ENCODE results near the gene ZNF354C.

ZNF354C gene

DNA sequence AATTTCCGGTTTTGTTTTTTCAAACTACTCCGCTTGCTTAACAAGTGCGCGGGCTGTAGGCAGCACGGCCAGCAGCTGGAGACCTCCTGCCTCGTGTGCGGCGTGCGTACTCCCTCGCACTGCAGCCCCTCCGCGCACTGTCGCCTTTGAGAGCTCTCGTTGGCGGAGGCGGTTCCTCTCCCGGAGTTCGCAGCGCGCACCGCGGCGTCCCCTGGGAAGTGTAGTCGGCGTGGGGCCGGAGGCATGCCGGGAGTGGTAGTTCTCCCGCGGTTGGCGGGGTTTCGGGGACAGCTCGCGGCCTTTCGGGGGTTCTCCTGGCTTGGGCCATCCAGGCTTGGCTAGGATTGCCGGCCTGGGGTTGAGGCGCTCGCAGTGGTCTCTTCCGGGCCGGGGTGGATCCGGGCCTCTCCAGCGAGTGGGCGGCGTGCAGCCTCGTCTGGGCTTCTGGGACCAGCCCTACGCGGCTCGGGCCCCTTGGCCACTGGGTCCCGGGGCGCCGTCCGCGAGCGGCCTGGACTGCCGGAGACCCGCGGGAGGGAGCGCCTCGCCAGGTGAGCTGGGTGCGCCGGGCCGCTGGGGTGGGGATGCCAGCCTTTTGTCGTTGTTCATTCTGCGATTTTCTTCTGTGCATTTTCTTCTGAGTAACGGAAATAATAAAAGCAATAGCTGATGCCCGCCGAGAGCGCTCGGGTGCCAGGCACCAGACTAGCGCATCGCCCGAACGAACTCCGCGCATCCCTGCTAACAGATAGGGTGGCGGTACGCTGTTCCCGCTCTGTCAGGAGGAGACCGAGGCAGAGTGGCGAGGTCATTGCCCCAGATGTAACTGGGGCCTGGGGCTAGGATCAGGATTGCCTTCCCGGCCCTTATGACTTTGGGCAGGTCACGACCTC is at the start of gene ZNF354C:
ZNF354C (plus strand) TSS at position 258 of the 893 bp plus-strand sequence. CDS start 1,696 bp downstream, outside the sequence.
- peaks cover 16% of the 10 kb centered on the region for H3K27me3 ChIP-seq (ENCODE audit: insufficient read depth, low read length)
- H3K27ac ChIP-seq (ENCODE audit: low read depth, low read length), result no peak within 1 kb of the TSS
- peak within 1 kb of the TSS; percentile 81 for H3K4me3 ChIP-seq (ENCODE audit: low read depth, low read length)
- peaks cover 37% of the 10 kb centered on the region for H3K36me3 ChIP-seq (ENCODE audit: insufficient read depth, low read length)
- peak within 1 kb of the TSS; percentile 90 for H2AFZ ChIP-seq (ENCODE audit: low read length, unreplicated experiment)
- H3K4me1 ChIP-seq (ENCODE audit: control insufficient read depth, insufficient read depth, low read length, unreplicated experiment), result peaks cover 7% of the 10 kb centered on the region
- H3K79me2 ChIP-seq (ENCODE audit: control insufficient read depth, insufficient read depth, low read length, unreplicated experiment), result peaks cover 26% of the 10 kb centered on the region

DNA sequence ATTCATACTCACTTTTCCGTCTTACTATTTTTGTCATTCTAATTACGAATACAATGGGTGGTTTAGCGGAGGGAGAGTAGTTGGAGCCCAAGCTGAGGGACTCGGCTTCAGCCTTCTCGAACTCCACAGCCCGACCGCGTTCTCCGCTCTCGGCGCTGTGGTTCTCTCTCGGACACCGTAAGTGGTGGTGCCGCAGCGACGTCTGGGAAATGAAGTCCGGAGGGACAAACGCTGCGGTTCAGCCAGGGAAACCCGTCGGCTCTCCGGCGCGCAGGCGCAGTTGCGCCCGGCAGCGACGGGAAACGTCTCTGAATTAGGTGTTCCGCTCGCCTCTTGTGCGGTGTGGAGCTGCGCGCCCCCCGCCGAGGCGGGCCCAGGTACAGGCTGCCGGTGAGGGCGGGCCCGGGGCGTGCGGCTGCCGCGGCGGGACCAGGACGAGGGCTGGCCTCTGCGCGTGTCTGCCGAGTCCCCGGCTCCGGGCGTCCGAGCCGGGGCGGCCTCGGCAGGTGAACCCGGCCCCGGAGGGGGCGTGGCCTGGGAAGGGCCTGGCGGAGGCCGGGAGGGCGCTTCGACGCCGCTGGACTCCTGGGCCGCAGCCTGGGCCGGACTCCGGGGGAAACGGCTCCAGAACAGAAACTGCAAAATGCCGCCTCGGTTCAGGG is 36.5 kb upstream of the ZNF354C start, which contains the start of gene ZNF879:
ZNF879 (plus strand) TSS at position 277 of the 662 bp plus-strand sequence. CDS start 1,201 bp downstream, outside the sequence.
- peak within 1 kb of the TSS; percentile 10; the same call in 1 of the 2 replicates for H3K27ac ChIP-seq (ENCODE audit: low read depth, low read length)
- H3K4me3 ChIP-seq (ENCODE audit: low read depth, low read length), result peak within 1 kb of the TSS; percentile 91
- no peaks in the 10 kb centered on the region for H3K27me3 ChIP-seq (ENCODE audit: insufficient read depth, low read length)
- H3K4me1 ChIP-seq (ENCODE audit: control insufficient read depth, insufficient read depth, low read length, unreplicated experiment), result peaks cover 6% of the 10 kb centered on the region
- H2AFZ ChIP-seq (ENCODE audit: low read length, unreplicated experiment), result peak within 1 kb of the TSS; percentile 97
- peaks cover 25% of the 10 kb centered on the region for H3K36me3 ChIP-seq (ENCODE audit: insufficient read depth, low read length)
- H3K79me2 ChIP-seq (ENCODE audit: control insufficient read depth, insufficient read depth, low read length, unreplicated experiment), result no peaks in the 10 kb centered on the region

DNA sequence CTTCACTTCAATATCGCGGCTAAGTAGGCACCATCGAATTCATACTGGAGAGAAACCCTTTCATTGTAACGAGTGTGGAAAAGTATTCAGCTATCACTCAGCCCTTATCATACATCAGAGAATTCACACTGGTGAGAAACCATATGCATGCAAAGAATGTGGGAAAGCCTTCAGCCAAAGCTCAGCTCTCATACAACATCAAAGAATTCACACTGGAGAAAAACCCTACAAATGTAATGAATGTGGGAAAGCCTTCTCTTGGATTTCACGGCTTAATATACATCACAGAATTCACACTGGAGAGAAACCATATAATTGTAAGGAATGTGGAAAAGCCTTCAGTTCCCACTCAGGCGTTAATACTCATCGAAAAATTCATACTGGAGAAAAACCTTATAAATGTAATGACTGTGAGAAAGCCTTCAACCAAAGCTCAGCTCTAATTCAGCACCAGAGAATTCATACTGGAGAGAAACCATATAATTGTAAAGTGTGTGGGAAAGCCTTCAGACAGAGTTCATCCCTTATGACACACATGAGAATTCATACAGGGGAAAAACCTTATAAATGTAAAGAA is 27.1 kb upstream of the ZNF354C start:
- Histone ChIP-seq H3K36me3 (ENCODE audit: insufficient read depth, low read length) (peaks cover 58% of the 10 kb centered on the region), H3K4me1 (ENCODE audit: control insufficient read depth, insufficient read depth, low read length, unreplicated experiment) (no peaks in the 10 kb centered on the region), H3K27me3 (ENCODE audit: insufficient read depth, low read length) (no peaks in the 10 kb centered on the region), H3K27ac (ENCODE audit: low read depth, low read length) (no peak overlapping the region), H3K4me3 (ENCODE audit: low read depth, low read length) (no peak overlapping the region), H2AFZ (ENCODE audit: low read length, unreplicated experiment) (no peak overlapping the region), H3K79me2 (ENCODE audit: control insufficient read depth, insufficient read depth, low read length, unreplicated experiment) (no peaks in the 10 kb centered on the region)

DNA sequence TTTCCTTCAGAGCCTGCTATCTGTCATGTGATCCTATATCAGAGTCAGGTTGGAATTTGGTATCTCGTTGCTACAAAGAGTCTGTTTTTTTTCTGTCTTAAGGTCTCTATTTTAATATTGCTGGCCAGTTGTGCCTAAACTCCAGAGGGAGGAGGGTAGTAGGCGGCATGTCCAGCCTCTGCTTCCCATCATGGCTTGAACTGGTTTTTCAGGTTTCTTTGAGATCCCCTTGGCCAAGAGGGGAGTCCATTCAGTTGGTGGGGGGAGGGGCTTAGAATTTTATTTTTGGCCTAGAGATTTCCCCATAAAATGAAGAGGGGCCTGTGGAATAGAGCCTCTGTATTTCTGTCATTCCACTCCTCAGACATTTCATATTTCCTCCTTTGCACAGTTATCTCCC is 15.4 kb upstream of the ZNF354C start:
- no peaks in the 10 kb centered on the region for H3K36me3 ChIP-seq (ENCODE audit: insufficient read depth, low read length)
- H3K79me2 ChIP-seq (ENCODE audit: control insufficient read depth, insufficient read depth, low read length, unreplicated experiment), result no peaks in the 10 kb centered on the region
- no peak overlapping the region for H3K27ac ChIP-seq (ENCODE audit: low read depth, low read length)
- H3K4me1 ChIP-seq (ENCODE audit: control insufficient read depth, insufficient read depth, low read length, unreplicated experiment), result no peaks in the 10 kb centered on the region
- 0 out of 2 replicates have a peak, but pooled peaks cover 5% of the 10 kb centered on the region for H3K27me3 ChIP-seq (ENCODE audit: insufficient read depth, low read length)
- H2AFZ ChIP-seq (ENCODE audit: low read length, unreplicated experiment), result no peak overlapping the region
- H3K4me3 ChIP-seq (ENCODE audit: low read depth, low read length), result no peak overlapping the region

DNA sequence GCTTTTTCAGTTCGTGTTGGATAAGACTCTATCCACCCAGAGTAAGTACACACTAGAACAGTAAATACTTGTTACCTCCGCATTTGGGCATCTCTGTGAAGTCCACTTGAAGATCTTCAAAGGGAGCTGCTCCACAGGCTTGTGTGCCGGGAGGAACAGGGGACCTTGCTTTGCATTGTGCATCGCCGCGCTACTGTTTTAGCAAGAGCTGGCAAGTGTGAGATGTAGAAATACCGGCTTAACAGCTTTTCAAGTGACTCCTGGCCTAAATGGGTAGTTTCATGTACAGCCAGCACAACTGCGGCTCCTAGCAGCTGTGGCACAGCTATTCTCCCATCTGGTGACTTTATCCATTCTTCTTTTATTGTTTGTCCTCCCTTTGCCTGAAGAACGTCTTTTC is 8.4 kb upstream of the ZNF354C start:
- Histone ChIP-seq H3K4me1 (ENCODE audit: control insufficient read depth, insufficient read depth, low read length, unreplicated experiment) (no peaks in the 10 kb centered on the region), H2AFZ (ENCODE audit: low read length, unreplicated experiment) (no peak overlapping the region), H3K27me3 (ENCODE audit: insufficient read depth, low read length) (peaks cover 38% of the 10 kb centered on the region), H3K36me3 (ENCODE audit: insufficient read depth, low read length) (no peaks in the 10 kb centered on the region), H3K4me3 (ENCODE audit: low read depth, low read length) (no peak overlapping the region), H3K27ac (ENCODE audit: low read depth, low read length) (no peak overlapping the region), H3K79me2 (ENCODE audit: control insufficient read depth, insufficient read depth, low read length, unreplicated experiment) (no peaks in the 10 kb centered on the region)

DNA sequence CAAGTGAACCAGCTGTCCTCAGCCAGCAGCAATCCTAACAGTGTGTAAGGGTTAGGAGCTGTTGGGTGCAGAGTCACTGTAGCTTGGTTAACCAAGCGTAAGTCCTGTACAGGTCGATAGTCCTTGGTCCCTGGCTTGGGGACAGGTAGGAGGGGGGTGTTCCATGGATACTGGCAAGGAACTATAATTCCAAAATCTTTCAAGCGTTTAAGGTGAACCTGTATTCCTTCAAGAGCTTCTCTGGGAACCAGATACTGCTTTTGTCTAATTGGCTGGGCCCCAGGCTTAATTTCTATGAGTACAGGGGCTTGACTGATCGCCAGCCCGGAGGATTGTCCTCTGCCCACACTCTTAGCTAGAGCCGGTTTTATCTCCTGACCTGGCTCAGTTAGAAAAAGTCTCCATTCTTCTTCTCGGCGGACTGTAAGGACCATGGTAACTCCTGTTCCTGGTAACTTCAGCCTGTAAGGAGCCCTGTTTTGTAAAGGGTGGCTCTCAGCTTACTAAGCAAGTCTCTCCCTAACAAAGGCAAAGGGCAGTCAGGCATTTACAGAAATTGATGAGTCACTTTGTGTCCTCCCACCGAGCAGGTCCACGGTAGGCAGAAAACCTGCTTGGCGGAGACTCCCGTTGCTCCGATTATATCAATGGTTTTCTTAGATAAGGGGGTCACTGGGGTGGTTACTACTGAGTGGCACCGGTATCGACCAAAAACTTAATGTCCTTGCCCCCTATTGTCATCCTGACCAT is 6.0 kb upstream of the ZNF354C start:
- H3K27me3 ChIP-seq (ENCODE audit: insufficient read depth, low read length), result peaks cover 39% of the 10 kb centered on the region
- H2AFZ ChIP-seq (ENCODE audit: low read length, unreplicated experiment), result no peak overlapping the region
- H3K4me3 ChIP-seq (ENCODE audit: low read depth, low read length), result no peak overlapping the region
- H3K79me2 ChIP-seq (ENCODE audit: control insufficient read depth, insufficient read depth, low read length, unreplicated experiment), result no peaks in the 10 kb centered on the region
- H3K36me3 ChIP-seq (ENCODE audit: insufficient read depth, low read length), result no peaks in the 10 kb centered on the region
- H3K4me1 ChIP-seq (ENCODE audit: control insufficient read depth, insufficient read depth, low read length, unreplicated experiment), result no peaks in the 10 kb centered on the region
- no peak overlapping the region for H3K27ac ChIP-seq (ENCODE audit: low read depth, low read length)

DNA sequence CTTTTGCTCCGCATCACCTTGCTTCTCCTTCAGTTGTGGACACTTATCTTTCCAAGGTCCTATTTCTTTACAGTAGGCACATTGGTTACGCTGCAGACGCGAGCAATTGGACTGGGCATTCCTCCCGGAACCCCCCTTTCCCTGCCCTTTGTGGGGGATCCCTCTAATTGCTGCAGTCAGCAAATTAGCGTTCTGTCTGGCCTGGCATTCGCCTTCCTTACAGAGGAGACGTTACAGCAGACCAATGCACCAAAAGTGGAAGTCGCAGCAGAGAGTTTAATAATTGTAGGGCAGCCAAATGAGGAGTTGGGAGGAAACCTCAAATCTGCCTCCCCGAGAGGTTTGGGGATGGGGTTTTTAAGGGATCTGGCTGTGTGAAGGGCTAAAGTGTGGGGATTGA is 5.3 kb upstream of the ZNF354C start:
- Histone ChIP-seq H3K27ac (ENCODE audit: low read depth, low read length) (no peak overlapping the region), H3K4me1 (ENCODE audit: control insufficient read depth, insufficient read depth, low read length, unreplicated experiment) (no peaks in the 10 kb centered on the region), H3K79me2 (ENCODE audit: control insufficient read depth, insufficient read depth, low read length, unreplicated experiment) (no peaks in the 10 kb centered on the region), H2AFZ (ENCODE audit: low read length, unreplicated experiment) (no peak overlapping the region), H3K4me3 (ENCODE audit: low read depth, low read length) (no peak overlapping the region), H3K27me3 (ENCODE audit: insufficient read depth, low read length) (peaks cover 39% of the 10 kb centered on the region), H3K36me3 (ENCODE audit: insufficient read depth, low read length) (no peaks in the 10 kb centered on the region)

DNA sequence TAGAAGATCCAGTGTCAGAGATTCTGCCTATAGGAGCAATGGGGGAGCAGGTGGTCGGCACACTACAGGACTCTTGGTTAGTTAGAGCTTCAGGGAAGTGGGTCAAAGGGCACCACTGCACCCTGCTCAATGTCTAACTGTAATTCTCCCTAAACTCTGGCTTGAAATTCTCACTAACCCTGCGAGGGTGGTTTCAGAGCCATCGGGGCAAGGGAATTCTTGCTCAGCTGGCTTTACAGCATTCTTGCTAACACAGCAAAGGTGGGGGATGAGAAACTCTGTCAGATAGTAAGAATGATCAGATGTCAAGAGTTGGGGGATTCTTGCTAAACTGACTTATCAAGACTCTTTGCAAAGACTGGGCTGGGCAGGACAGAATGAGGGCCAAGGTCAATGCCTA is 4.7 kb upstream of the ZNF354C start:
- H3K79me2 ChIP-seq (ENCODE audit: control insufficient read depth, insufficient read depth, low read length, unreplicated experiment), result peaks cover under 1% of the 10 kb centered on the region
- H3K36me3 ChIP-seq (ENCODE audit: insufficient read depth, low read length), result no peaks in the 10 kb centered on the region
- H3K27ac ChIP-seq (ENCODE audit: low read depth, low read length), result no peak overlapping the region
- no peak overlapping the region for H3K4me3 ChIP-seq (ENCODE audit: low read depth, low read length)
- H3K27me3 ChIP-seq (ENCODE audit: insufficient read depth, low read length), result peaks cover 35% of the 10 kb centered on the region
- H3K4me1 ChIP-seq (ENCODE audit: control insufficient read depth, insufficient read depth, low read length, unreplicated experiment), result no peaks in the 10 kb centered on the region
- H2AFZ ChIP-seq (ENCODE audit: low read length, unreplicated experiment), result no peak overlapping the region

DNA sequence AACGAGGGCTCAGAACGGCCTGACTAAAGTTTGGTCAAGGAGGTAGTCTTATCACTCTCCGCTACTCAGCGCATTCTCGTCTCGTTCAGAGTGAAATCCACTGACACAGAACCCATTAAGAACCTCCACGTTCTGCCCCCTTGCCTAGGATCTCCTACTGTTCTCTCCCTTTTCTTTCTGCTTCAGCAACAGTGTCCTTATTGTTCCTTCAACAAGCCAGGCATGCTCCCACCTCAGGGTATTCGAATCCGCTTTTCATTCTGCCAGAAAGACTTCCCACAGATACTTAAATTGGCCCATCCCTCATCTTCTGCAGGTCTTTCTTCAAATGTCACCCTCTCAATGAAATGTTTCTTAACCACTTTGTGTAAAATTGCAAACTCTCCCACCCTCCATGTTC is 4.3 kb upstream of the ZNF354C start:
- H3K27me3 ChIP-seq (ENCODE audit: insufficient read depth, low read length), result peaks cover 32% of the 10 kb centered on the region
- no peaks in the 10 kb centered on the region for H3K36me3 ChIP-seq (ENCODE audit: insufficient read depth, low read length)
- no peak overlapping the region for H3K4me3 ChIP-seq (ENCODE audit: low read depth, low read length)
- H3K27ac ChIP-seq (ENCODE audit: low read depth, low read length), result no peak overlapping the region
- H3K79me2 ChIP-seq (ENCODE audit: control insufficient read depth, insufficient read depth, low read length, unreplicated experiment), result peaks cover 5% of the 10 kb centered on the region
- H3K4me1 ChIP-seq (ENCODE audit: control insufficient read depth, insufficient read depth, low read length, unreplicated experiment), result no peaks in the 10 kb centered on the region
- H2AFZ ChIP-seq (ENCODE audit: low read length, unreplicated experiment), result no peak overlapping the region

DNA sequence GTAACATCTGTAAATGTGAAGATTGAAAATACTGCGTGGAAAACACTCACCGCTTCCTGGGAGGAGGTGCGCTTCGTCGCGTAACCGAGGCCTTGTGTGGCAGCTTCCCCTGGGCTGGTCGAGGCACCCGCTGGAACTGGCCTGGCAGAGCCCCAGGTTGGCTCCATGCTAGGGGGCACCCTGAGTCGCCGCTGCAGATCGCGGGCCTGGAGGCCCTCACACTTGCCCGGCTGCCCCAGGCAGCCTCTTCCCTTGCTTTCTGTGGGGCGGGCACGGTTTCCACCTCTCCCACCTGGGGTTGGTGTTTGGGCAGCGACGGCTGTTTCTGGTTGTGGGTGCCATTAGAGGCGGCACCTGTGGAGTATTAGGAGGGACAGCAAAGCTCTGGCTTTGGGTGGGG is 852 bp downstream of the ZNF354C start:
- Histone ChIP-seq H3K4me3 (ENCODE audit: low read depth, low read length) (peak overlapping the region; percentile 81), H3K27me3 (ENCODE audit: insufficient read depth, low read length) (peaks cover 9% of the 10 kb centered on the region), H3K27ac (ENCODE audit: low read depth, low read length) (no peak overlapping the region), H3K4me1 (ENCODE audit: control insufficient read depth, insufficient read depth, low read length, unreplicated experiment) (peaks cover 7% of the 10 kb centered on the region), H3K79me2 (ENCODE audit: control insufficient read depth, insufficient read depth, low read length, unreplicated experiment) (peaks cover 26% of the 10 kb centered on the region), H3K36me3 (ENCODE audit: insufficient read depth, low read length) (peaks cover 43% of the 10 kb centered on the region), H2AFZ (ENCODE audit: low read length, unreplicated experiment) (peak overlapping the region; percentile 90)
